Stimulated activated CD4-positive, alpha-beta T cell treated with anti-CD3 and anti-CD28 coated beads, Interleukin-4, amount 100 ng/mL, for 48 hours (primary cell): ENCODE data around the gene AK3.
A peak's percentile ranks its signal among the peaks of the same experiment; 100 is the strongest.
"Not testable (repeated sequence)": the region's sequence is repeated elsewhere in the genome, so short reads cannot be mapped to it uniquely, and the experiment has no call there.

Experiments used
- DNase-seq, 2 donors: peaks; one replicate each; pipeline ENCODE4 v3.0.0-alpha.2; 2020; ENCODE audit warnings: low read depth in 2 of 2

Gene AK3

GRCh38 chr9:4740638-4741364 lies at the start of gene AK3:
Gene AK3, minus strand, starts transcription at chr9:4741202. Its CDS starts 115 bp downstream, at chr9:4741087.
- DNase-seq = peak; percentile 76

DNA sequence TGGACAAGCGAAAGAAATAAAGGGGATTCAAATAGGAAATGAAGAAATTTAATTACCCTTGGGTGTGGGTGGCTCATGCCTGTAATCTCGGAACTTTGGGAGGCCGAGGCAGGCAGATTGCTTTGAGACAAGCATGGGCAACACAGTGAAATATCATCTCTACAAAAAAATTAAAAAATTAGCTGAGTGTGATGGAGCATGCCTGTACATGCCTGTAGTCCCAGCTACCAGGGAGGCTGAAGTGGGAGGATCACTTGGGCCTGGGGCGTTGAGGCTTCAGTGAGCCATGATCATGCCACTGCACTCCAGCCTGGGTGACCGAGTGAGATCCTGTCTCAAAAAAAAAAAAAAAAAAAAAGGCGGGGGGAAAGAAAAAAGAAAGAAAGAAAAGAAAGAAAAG lies 47.7 kb upstream of the AK3 start:
- DNase-seq = no peak

- no peak for DNase-seq
These were observed 46.9 kb upstream of the AK3 start for GRCh38 chr9:4787876-4788275.

GRCh38 chr9:4786599-4786998 lies 45.6 kb upstream of the AK3 start:
- no peak for DNase-seq

DNA sequence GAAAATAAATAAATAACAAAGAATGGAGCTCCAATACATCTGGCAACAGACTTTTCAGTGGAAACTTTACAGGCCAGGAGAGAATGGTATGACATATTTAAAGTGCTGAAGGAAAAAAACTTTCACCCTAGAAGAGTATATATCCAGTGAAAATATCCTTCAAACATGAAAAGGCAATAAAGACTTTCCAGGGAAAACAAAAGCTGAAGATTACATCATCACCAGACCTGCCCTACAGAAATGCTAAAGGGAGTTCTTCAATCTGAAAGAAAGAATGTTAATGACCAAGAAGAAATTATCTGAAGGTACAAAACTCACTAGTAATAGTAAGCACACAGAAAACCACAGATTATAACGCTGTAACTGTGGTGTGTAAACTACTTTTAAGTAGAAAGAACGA lies 43.4 kb upstream of the AK3 start:
- DNase-seq = no peak

- DNase-seq = not testable (repeated sequence)
These were observed 42.2 kb upstream of the AK3 start for GRCh38 chr9:4783191-4783590.

GRCh38 chr9:4781408-4781807 lies 40.4 kb upstream of the AK3 start:
- DNase-seq = no peak

GRCh38 chr9:4780651-4781050 lies 39.6 kb upstream of the AK3 start:
- DNase-seq = no peak

- DNase-seq = not testable (repeated sequence)
These were observed 34.0 kb upstream of the AK3 start for GRCh38 chr9:4774958-4775357.

DNA sequence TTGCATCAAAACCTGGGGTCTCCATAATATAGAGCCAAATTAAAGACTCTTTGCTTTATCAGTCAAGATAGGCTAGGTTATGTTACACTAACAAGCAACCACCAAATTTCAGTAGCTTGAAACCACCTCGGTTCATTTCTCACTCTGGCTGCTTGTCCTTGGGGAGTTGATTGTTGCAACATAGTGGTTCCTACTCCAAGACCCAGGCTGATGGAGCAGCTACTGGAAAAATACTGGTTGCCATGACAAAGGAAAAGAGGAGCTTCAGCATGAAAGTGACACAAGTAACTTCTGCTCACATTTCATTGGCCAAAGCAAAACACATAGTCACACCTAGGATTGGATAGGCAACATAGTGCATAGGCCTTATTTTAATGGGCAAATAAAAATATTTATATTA lies 33.2 kb upstream of the AK3 start:
- no peak for DNase-seq

GRCh38 chr9:4771788-4772187 lies 30.8 kb upstream of the AK3 start:
- DNase-seq = no peak

GRCh38 chr9:4769321-4770080 lies 28.5 kb upstream of the AK3 start:
- no peak for DNase-seq

GRCh38 chr9:4768681-4769080 lies 27.7 kb upstream of the AK3 start:
- DNase-seq = no peak

GRCh38 chr9:4764033-4764432 lies 23.0 kb upstream of the AK3 start:
- DNase-seq = no peak

- no peak for DNase-seq
These were observed 22.0 kb upstream of the AK3 start for GRCh38 chr9:4762886-4763541.

GRCh38 chr9:4762108-4762885 lies 21.3 kb upstream of the AK3 start:
- DNase-seq = peak; percentile 67 to 72

DNA sequence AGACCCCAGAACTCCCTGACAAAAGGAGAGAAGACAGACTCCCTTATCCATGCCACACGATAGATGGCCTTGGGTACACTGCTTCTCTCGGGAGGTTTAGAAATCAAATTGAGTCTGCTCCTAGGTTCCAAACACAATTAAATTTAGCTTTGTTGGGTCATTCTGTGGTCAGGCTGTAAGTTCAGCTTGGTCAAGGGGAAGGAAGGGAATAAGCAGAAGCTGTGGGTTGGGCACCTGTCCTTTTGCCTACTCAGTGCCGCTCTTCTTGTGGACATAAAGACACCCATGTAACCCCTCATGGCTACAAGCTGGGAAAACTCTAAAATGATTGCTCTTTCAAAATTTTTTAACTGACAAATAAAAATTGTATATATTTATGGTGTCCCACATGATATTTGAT lies 19.1 kb upstream of the AK3 start:
- DNase-seq = no peak

DNA sequence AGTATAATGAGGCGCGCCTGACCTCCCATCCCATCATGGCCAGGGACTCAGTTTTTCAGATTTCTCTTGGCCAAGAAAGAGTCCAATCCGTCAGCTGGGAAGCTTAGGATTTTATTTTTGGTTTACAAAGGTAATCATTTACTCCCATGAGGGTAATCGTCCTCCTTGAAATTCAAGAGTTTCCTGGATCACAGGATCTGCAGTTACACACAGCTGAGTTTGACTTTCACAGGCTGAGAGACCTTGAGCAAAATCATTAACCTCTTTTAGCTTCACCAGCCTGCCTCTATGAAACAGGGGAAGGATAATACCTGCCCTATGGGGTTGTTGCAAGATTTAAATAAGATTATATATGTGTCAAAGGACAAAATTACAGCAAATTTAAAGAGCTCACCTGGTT lies 15.4 kb upstream of the AK3 start:
- DNase-seq = no peak

DNA sequence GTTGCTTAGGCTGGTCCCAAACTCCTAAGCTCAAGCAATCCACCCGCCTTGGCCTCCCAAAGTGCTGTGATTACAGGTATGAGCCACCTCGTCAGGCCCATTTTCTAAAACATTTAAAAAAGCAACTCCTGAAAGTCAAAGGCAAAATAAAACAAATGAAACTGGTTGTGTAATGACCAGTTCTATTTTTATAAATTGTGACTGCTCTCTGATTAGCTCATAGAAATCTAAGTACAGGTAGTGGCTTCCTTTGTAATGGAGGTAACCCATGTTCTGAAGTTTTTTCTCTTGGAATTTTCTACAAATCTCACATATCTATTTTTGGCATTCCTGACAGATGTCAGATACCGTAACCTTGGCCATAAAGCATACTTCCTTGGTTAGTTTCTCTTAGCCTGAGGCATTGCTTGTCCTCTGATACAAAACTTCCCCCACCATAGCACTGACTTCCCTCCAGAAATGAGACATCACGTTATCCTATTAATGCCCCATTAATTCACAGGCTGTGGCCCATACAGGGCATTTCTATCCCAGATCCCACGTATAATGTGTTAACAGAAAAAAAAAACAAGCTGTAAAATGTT lies 14.1 kb upstream of the AK3 start:
- DNase-seq = no peak

DNA sequence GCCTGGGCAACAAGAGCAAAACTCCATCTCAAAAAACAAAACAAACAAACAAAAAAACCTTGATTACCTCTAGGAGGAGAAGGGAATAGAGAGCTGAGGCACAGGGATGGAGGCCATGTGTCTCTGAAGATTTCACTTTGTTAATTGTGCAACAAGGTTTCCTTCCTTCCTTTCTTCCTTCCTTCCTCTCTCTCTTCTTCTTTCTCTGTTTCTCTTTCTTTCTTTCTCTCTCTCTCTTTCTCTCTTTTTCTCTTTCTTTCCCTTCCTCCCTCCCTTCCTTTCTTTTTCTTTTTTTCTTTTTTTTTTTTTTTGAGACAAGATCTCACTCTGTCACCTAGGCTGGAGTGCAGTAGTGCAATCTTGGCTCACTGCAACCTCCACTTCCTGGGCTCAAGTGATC lies 13.5 kb upstream of the AK3 start:
- not testable (repeated sequence) for DNase-seq

GRCh38 chr9:4750023-4750673 lies 9.1 kb upstream of the AK3 start:
- DNase-seq = no peak
